Dermis blood vessel endothelial cell (primary cell): Measurements from ENCODE around the gene NUMA1. TPM values are rescaled to one million over a fixed set of nuclear protein-coding genes. Genes with fewer than 3 reads are reported as not detected.

Source experiments
- DNase-seq: peaks from one replicate; pipeline ENCODE4 v3.0.0; 2010
- total RNA-seq: library from RNA; depleted of rRNA; stranded (reverse); fragments of >200 nt; gene quantifications from 2 replicates; pipeline ENCODE4 v1.2.3, GENCODE V29; 2014

Gene NUMA1
- total RNA-seq, 1 donor from 2014 or later = 151 TPM

- DNase-seq = peak; percentile 100
Observed at GRCh38 chr11:72102946-72103753, 22.8 kb upstream of the NUMA1 start, which contains the start of gene LAMTOR1. Gene LAMTOR1, minus strand, starts transcription at chr11:72103297. Its CDS starts 73 bp downstream, at chr11:72103224.

- no peak for DNase-seq
Observed at GRCh38 chr11:72102631-72102945, 22.2 kb upstream of the NUMA1 start.

- DNase-seq = no peak
Observed at GRCh38 chr11:72102162-72102561, 21.8 kb upstream of the NUMA1 start.

- peak; percentile 52 for DNase-seq
Observed at GRCh38 chr11:72100462-72100861, 20.1 kb upstream of the NUMA1 start.

DNA sequence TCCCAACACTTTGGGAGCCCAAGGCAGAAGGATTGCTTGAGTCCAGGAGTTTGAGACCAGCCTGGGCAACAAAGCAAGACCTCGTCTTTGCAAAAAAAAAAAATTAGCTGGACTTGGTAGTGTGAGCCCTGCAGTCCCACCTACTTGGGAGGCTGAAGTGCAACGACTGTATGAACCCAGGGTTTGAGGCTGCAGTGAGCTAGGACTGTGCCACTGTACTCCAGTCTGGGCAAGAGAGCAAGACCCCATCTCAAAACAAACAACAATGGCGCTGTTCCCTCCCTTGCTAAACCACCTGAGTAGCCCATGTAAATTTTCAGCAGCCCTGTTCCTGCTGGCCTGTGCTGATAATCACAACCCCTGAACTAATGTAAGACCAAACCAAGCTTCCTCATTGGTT, 19.7 kb upstream of the NUMA1 start:
- no peak for DNase-seq

GRCh38 chr11:72098741-72099140, 18.4 kb upstream of the NUMA1 start:
- DNase-seq = no peak

DNA sequence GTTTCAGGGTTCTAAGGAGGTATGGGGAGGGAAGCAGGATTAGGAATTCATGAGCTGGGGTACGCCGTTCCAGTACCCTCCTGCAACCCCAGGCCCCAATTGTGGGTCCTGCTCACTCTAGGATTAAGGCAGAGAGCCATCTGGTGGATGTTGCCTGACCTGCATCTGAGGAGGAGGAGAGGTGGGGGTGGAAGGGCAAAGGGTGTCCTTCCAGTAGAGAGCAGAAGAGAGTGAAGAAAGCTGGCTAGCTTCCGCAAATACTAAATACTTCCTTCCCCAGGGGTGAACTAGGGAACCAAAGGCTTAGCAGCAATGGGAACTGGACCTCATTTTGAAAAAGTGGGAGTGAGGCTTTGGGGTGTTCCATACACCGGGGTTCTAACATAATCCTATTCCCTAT, 10.9 kb upstream of the NUMA1 start:
- DNase-seq = peak; percentile 81

DNA sequence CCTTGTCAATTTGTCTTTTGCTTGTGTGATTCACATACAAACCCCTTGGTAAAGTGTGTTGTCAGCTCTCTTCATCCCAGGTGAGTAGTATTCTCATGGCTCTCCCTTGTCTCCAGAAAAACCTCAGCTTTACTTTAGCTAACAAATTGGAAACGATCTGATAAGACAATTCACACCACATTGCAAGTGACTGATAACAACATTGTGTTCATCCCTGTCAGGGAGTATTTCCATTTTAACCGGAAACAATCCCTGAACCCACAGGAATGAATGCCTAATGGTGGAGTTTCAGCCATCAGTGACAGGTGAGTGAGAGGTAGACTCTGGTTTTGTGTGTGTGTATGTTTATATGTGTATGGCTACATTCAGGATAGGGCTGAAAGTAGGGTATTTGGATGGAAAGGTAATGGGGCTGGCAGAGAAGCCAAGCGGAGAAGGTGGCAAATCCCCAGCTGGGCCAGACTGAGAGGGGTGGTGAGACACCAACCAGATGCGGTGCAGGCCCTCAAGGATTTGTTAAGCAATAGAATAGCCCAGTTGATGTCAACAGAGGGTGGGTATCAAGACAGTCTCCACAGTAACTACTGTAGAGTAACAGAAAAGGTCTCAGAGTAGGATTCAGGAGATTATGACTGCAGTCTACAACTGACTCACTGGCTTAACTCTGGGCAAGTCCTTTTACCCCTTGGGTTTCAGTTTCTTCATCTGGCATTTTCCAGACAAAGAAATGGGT, 7.9 kb upstream of the NUMA1 start:
- DNase-seq = no peak

- no peak for DNase-seq
Observed at GRCh38 chr11:72085621-72086351, 5.4 kb upstream of the NUMA1 start.

DNA sequence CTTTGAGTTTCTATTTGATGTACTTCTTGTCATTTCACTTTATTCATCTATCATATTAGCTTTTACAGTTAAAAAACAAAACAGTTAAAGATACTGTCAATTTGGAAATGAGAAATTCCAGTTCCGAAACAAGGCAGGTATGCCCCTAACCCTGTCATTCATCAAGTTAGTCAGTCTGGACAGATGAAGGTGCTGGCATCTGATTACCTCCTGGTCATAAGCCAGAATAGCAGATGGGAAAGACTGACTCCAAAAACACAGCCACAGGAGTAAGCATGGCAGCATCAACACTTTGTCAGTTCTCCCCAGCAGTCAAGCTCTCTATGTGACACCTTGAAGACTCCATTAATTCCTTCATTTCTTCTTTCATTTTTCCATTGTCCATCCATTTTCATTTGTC, 4.6 kb upstream of the NUMA1 start:
- no peak for DNase-seq

DNA sequence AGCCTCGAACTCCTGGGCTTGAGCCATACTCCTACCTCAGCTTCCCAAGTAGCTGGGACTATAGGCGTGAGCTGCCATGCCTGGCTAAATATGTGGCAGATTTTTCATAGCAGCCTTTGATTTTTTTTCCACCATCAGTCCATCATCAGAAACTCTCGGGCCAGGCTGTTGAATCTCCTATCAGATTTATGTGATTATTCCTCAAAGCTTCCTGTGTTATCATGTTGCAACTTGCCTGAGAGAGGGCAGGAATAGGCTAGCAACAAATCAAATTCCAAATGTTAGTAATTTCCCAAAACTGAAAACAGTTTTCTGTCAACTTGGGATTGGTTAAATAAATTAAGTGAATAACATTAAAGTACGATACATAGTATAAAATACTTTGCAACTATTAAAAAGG, 3.7 kb upstream of the NUMA1 start:
- DNase-seq = no peak

GRCh38 chr11:72083414-72083813, 3.1 kb upstream of the NUMA1 start:
- no peak for DNase-seq

DNA sequence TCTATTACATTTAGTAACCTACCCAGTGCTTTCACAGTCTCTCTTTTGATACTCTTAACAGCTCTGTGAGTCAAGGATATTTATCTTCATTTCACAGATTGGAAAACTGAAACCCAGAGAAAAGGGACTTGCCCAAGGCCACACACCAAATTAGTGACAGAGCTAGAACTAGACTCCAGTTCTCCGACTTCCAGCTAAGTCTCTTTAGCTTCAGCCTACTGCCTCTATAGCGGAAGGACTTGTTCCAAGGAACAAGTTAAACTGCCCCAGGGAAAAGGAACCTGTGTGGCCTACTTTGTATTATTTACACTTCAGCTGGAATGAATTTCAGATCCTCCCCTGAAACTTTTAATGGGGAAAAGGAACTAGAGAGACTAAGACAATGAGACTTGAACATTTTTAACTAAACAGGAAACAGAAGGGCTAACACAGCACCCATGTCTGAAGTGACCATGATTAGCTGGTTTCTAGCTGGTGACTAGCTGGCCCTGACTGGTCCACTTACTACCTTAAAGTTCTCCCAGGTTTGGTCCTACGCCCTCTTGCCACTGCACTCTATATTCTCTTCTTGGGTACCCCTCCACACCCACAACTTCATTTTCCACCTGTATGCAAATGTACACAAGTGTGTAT, 1.6 kb upstream of the NUMA1 start:
- no peak for DNase-seq

GRCh38 chr11:72081184-72081644, 872 bp upstream of the NUMA1 start:
- no peak for DNase-seq

DNA sequence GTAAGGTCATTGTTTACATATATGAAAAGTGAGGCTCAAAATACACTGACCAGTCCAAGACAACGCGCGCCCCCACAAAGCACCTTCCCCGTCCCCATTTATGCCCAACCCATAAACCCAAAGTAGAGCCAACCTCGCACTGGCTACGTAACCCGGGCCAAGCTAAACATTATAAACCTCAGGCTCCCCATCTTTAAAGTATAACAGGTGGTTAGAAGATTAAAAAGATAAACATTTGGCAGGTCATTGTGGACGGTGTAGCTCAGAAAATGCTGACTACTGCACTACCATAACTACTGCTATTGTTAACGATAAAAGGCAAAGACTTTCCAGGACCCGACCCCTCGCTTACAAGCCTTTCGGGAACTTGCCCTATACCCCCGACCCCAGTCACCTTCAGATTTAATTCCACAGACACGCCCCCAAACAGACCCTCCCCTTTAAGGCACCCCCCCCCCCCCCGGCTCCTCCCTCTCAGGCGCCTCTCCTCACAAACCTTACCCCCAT, 470 bp downstream of the NUMA1 start:
- DNase-seq = peak; percentile 35

GRCh38 chr11:72078477-72078876, 1.9 kb downstream of the NUMA1 start:
- DNase-seq = no peak

- DNase-seq = no peak
Observed at GRCh38 chr11:72075756-72076155, 4.6 kb downstream of the NUMA1 start.

DNA sequence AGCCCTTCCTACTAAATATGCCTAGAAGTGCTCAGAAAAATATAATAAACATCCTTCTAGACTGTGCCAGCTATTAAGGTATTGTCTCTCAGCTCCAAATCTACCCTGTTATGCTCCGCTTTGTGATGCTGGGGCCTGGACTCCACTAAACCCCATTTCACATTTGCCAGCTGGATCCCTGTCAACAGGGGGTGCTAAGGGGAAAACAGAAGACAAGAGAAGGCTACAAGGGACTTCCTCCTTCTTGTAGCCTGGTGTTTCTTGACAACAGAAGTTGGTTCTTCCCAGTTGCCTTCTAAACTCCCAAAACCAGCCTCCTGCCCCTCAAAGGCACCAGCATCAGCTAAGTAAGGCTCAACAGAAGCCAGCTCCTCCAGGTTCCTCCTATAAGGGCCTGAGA, 5.2 kb downstream of the NUMA1 start:
- DNase-seq = peak; percentile 28

- peak; percentile 85 for DNase-seq
Observed at GRCh38 chr11:72072348-72072747, 8.0 kb downstream of the NUMA1 start.

DNA sequence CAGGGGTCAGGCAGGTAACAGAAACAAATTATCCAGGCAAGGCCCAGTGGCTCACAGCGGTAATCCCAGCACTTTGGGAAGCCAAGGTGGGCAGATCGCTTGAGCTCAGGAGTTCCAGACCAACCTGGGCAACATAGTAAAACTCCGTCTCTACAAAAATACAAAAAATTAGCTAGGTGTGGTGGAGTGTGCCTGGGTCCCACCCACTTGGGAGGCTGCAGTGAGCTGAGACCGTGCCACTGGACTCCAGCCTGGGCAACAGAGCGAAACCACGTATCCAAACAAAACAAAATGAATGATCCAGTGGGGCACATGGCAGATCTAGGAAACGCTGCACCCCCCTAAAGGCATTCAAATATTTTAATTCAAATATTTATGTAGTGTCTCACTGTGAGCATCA, 9.9 kb downstream of the NUMA1 start:
- no peak for DNase-seq

- DNase-seq = peak; percentile 87
Observed at GRCh38 chr11:72069787-72070251, 10.5 kb downstream of the NUMA1 start.

DNA sequence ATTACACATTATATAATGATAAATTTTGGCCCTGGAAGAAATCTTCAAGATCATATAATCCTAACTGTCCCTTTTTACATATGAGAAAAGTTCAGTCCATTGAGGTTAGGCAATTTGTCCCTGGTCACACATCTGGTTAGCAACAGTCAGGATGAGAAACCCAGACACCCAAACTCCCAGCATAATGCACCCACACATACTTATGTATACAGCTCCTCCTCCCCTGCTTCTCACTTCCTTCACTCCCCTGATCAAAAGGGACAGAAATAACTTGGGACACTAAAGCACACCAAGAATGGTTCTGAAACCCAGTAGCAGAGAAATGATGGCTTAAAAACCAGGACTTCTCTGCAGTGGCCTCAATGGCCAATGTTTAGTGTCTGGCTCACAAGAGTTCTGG, 11.1 kb downstream of the NUMA1 start:
- DNase-seq = no peak

GRCh38 chr11:72067676-72068075, 12.7 kb downstream of the NUMA1 start:
- no peak for DNase-seq
